ENCODE data around the gene SKIC2. TPM values are rescaled to one million over a fixed set of nuclear protein-coding genes. Genes with fewer than 3 reads are reported as not detected.

The SKIC2 gene
- total and polyA plus RNA-seq, 2 donors (not counting 1 experiment from before 2014, with no cell fraction given), result 21.6 to 58.0 TPM

GRCh38 chr6:31963921-31964320 is 4.9 kb downstream of the SKIC2 start:
- peaks cover 5% of the 10 kb centered on the region for H3K79me2 ChIP-seq (ENCODE audit: control insufficient read depth, insufficient read depth, low read length)

GRCh38 chr6:31965700-31966099 is 6.7 kb downstream of the SKIC2 start:
- H3K4me1 ChIP-seq (ENCODE audit: control insufficient read depth, extremely low read depth, insufficient read depth, low read length), result peaks cover 8% of the 10 kb centered on the region
- H3K4me2 ChIP-seq (ENCODE audit: extremely low read depth, insufficient read depth, low read length), result no peak overlapping the region
- no peaks in the 10 kb centered on the region for H3K9me3 ChIP-seq (ENCODE audit: control insufficient read depth, insufficient read depth, low read depth, low read length)
- no peaks in the 10 kb centered on the region for H4K20me1 ChIP-seq (ENCODE audit: control insufficient read depth, extremely low read depth, insufficient read depth, low read length)
- TF ChIP-seq EZH2 (IDR thresholded peaks at IDR 0.05; ENCODE audit: low read length, missing control alignments) (no peak), CTCF (conservative IDR thresholded peaks at IDR 0.05 in 1 of 2, IDR thresholded peaks at IDR 0.05 in 1 of 2; ENCODE audit: low read depth in 1 of 2, low read length in 2 of 2) (no peak)
- no peak overlapping the region for H3K4me3 ChIP-seq (replicated peaks in 1 of 4; ENCODE audit: control extremely low read depth in 1 of 4, insufficient read depth in 1 of 4, low read depth in 3 of 4, low read length in 4 of 4)
- no peaks in the 10 kb centered on the region for H3K27me3 ChIP-seq (ENCODE audit: control insufficient read depth, insufficient read depth, low read length)
- H3K36me3 ChIP-seq (ENCODE audit: control insufficient read depth, insufficient read depth, low read length), result peaks cover 39% of the 10 kb centered on the region
- no peak for DNase-seq (ENCODE audit: low read depth in 2 of 2)
- H3K79me2 ChIP-seq (ENCODE audit: control insufficient read depth, insufficient read depth, low read length), result peaks cover 8% of the 10 kb centered on the region
- no peak overlapping the region for H3K27ac ChIP-seq (ENCODE audit: insufficient read depth, low read length)
- no peak overlapping the region for H3K9ac ChIP-seq (ENCODE audit: insufficient read depth, low read length)
- H2AFZ ChIP-seq (ENCODE audit: low read length), result no peak overlapping the region

More at GRCh38 chr6:31963921-31964320, 4.9 kb downstream of the SKIC2 start:
- Histone ChIP-seq H2AFZ (ENCODE audit: low read length) (no peak overlapping the region), H3K27ac (ENCODE audit: insufficient read depth, low read length) (no peak overlapping the region), H3K4me2 (ENCODE audit: extremely low read depth, insufficient read depth, low read length) (no peak overlapping the region), H3K9ac (ENCODE audit: insufficient read depth, low read length) (no peak overlapping the region), H3K4me1 (ENCODE audit: control insufficient read depth, extremely low read depth, insufficient read depth, low read length) (no peaks in the 10 kb centered on the region), H3K4me3 (replicated peaks in 1 of 4; ENCODE audit: control extremely low read depth in 1 of 4, insufficient read depth in 1 of 4, low read depth in 3 of 4, low read length in 4 of 4) (no peak overlapping the region), H3K9me3 (ENCODE audit: control insufficient read depth, insufficient read depth, low read depth, low read length) (no peaks in the 10 kb centered on the region), H3K36me3 (ENCODE audit: control insufficient read depth, insufficient read depth, low read length) (peaks cover 24% of the 10 kb centered on the region), H3K27me3 (ENCODE audit: control insufficient read depth, insufficient read depth, low read length) (no peaks in the 10 kb centered on the region), H4K20me1 (ENCODE audit: control insufficient read depth, extremely low read depth, insufficient read depth, low read length) (no peaks in the 10 kb centered on the region)
- TF ChIP-seq EZH2 (IDR thresholded peaks at IDR 0.05; ENCODE audit: low read length, missing control alignments) (no peak), CTCF (conservative IDR thresholded peaks at IDR 0.05 in 1 of 2, IDR thresholded peaks at IDR 0.05 in 1 of 2; ENCODE audit: low read depth in 1 of 2, low read length in 2 of 2) (no peak)
- no peak for DNase-seq (ENCODE audit: low read depth in 2 of 2)

GRCh38 chr6:31966506-31966905 is 7.5 kb downstream of the SKIC2 start:
- Histone ChIP-seq H3K4me1 (ENCODE audit: control insufficient read depth, extremely low read depth, insufficient read depth, low read length) (peaks cover 8% of the 10 kb centered on the region), H3K36me3 (ENCODE audit: control insufficient read depth, insufficient read depth, low read length) (peaks cover 39% of the 10 kb centered on the region), H3K9me3 (ENCODE audit: control insufficient read depth, insufficient read depth, low read depth, low read length) (no peaks in the 10 kb centered on the region), H3K79me2 (ENCODE audit: control insufficient read depth, insufficient read depth, low read length) (peaks cover 17% of the 10 kb centered on the region), H3K9ac (ENCODE audit: insufficient read depth, low read length) (no peak overlapping the region), H3K4me2 (ENCODE audit: extremely low read depth, insufficient read depth, low read length) (no peak overlapping the region), H4K20me1 (ENCODE audit: control insufficient read depth, extremely low read depth, insufficient read depth, low read length) (no peaks in the 10 kb centered on the region), H2AFZ (ENCODE audit: low read length) (no peak overlapping the region), H3K4me3 (replicated peaks in 1 of 4; ENCODE audit: control extremely low read depth in 1 of 4, insufficient read depth in 1 of 4, low read depth in 3 of 4, low read length in 4 of 4) (no peak overlapping the region), H3K27me3 (ENCODE audit: control insufficient read depth, insufficient read depth, low read length) (no peaks in the 10 kb centered on the region), H3K27ac (ENCODE audit: insufficient read depth, low read length) (no peak overlapping the region)
- no peak for TF ChIP-seq CTCF (conservative IDR thresholded peaks at IDR 0.05 in 1 of 2, IDR thresholded peaks at IDR 0.05 in 1 of 2; ENCODE audit: low read depth in 1 of 2, low read length in 2 of 2)
- TF ChIP-seq EZH2 (IDR thresholded peaks at IDR 0.05; ENCODE audit: low read length, missing control alignments), result no peak
- no peak for DNase-seq (ENCODE audit: low read depth in 2 of 2)

Measured in fibroblast of lung (primary cell).